HG02840 (cell line): ENCODE data around the gene FNDC11.

Experiments
- ATAC-seq: cut with Tn5 transposase; IDR thresholded peaks from one replicate; pipeline ENCODE4 v1.9.1; 2021; ENCODE audit warnings: mild to moderate bottlenecking, moderate library complexity, moderate number of reproducible peaks; ENCODE audit not compliant: unreplicated experiment, low FRiP score

Gene FNDC11

GRCh38 chr20:63522981-63523611, 30.9 kb upstream of the FNDC11 start:
- no peak for ATAC-seq

- no peak for ATAC-seq
These were observed 28.8 kb upstream of the FNDC11 start for GRCh38 chr20:63525185-63525584.

- ATAC-seq: no peak
These were observed 28.0 kb upstream of the FNDC11 start for GRCh38 chr20:63525971-63526370.

- ATAC-seq: no peak
These were observed 26.8 kb upstream of the FNDC11 start for GRCh38 chr20:63527184-63527583.

GRCh38 chr20:63529180-63529860, 24.6 kb upstream of the FNDC11 start:
- no peak for ATAC-seq

GRCh38 chr20:63529861-63530787, 23.8 kb upstream of the FNDC11 start:
- ATAC-seq: no peak

GRCh38 chr20:63530788-63531160, 23.2 kb upstream of the FNDC11 start:
- ATAC-seq: no peak

- no peak for ATAC-seq
These were observed 22.1 kb upstream of the FNDC11 start for GRCh38 chr20:63531686-63532448.

GRCh38 chr20:63532449-63532971, 21.4 kb upstream of the FNDC11 start:
- no peak for ATAC-seq

GRCh38 chr20:63533388-63533787, 20.6 kb upstream of the FNDC11 start:
- ATAC-seq: no peak

GRCh38 chr20:63533871-63534393, 20.0 kb upstream of the FNDC11 start:
- no peak for ATAC-seq

- ATAC-seq: no peak
These were observed 19.5 kb upstream of the FNDC11 start for GRCh38 chr20:63534427-63534830.

GRCh38 chr20:63534831-63535651, 18.9 kb upstream of the FNDC11 start:
- ATAC-seq: no peak

GRCh38 chr20:63536241-63536977, 17.6 kb upstream of the FNDC11 start:
- no peak for ATAC-seq

GRCh38 chr20:63536997-63537524, 16.9 kb upstream of the FNDC11 start, which contains the start of gene PTK6:
Gene PTK6 (minus strand): TSS chr20:63537376. CDS start chr20:63537314, 62 bp downstream.
- ATAC-seq: no peak

GRCh38 chr20:63537525-63538203, 16.3 kb upstream of the FNDC11 start:
- peak; percentile 83 for ATAC-seq

GRCh38 chr20:63538204-63539091, 15.5 kb upstream of the FNDC11 start:
- ATAC-seq: no peak
